Right atrium auricular region (tissue), 2 donors: ENCODE results near the gene WDR45B. TPM values are rescaled to one million over a fixed set of nuclear protein-coding genes. Genes with fewer than 3 reads are reported as not detected.

Source experiments
- DNase-seq: peaks from one replicate; pipeline ENCODE4 v3.0.0-alpha.2; 2019; ENCODE audit warnings: low spot score
- H3K27ac ChIP-seq, 2 donors: fragments of 200-600 bp; sonication (generic); 1 replicate in 1 of 2; 2 replicates in 1 of 2; pipeline ENCODE4 v1.5.1; 2016 to 2019
- H3K27me3 ChIP-seq, 2 donors: fragments of 200-600 bp; sonication (generic); one replicate each; pipeline versions ENCODE4 v1.5.1 to v1.6.0; 2017 to 2019
- H3K36me3 ChIP-seq: fragments of 200-600 bp; sonication (generic); one replicate; pipeline ENCODE4 v1.5.1; 2016
- H3K4me1 ChIP-seq, 2 donors: fragments of 200-600 bp; sonication (generic); one replicate each; pipeline versions ENCODE4 v1.5.1 to v1.6.0; 2017 to 2019
- H3K4me3 ChIP-seq, 2 donors: fragments of 200-600 bp; sonication (generic); 1 replicate in 1 of 2; 2 replicates in 1 of 2; pipeline ENCODE4 v1.5.1; 2017 to 2019; ENCODE audit warnings: mild to moderate bottlenecking in 1 of 2, moderate library complexity in 1 of 2
- H3K9me3 ChIP-seq, 2 donors: fragments of 200-600 bp; sonication (generic); one replicate each; pipeline ENCODE4 v1.5.1; 2019
- CTCF ChIP-seq, 2 donors: fragments of 200-600 bp; sonication (generic); IDR thresholded peaks; one replicate each; pipeline ENCODE4 v1.5.1; 2019; ENCODE audit warnings: antibody characterized with exemption in 2 of 2
- total RNA-seq, 2 donors: library from RNA; depleted of rRNA; stranded (reverse); fragments of >200 nt; gene quantifications; one replicate each; pipeline ENCODE4 v1.1.0, GENCODE V29; 2016

WDR45B gene
- total RNA-seq, 2 donors from 2014 or later, result 41.2 to 46.4 TPM

DNA sequence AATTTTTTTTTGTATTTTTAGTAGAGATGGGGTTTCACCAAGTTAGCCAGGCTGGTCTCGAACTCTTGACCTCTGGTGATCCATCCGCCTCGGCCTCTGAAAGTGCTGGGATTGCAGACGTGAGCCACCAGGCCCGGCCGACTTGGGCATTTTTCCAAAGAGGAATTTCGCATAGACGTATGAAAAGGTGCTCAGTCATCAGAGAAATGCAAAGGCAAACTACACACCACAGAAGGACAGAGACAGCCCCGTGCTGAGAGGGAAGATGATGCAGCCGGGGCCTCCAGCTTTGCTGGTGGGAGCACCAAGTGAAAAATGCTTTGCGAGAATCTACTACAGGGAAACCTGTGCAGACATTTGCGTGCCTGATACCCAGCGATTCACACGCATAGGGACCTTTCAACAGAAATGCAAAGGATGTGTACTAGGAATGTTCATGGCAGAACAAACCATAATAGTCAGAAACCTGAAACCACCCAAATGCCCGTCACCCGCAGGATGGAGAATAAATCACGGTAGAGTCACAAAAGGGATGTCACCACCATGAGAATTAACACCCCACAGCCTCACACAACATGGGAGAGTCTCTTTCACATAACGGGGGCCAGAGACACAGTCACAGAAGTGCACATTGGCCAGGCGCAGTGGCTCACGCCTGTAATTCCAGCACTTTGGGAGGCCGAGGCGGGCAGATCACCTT lies 45.1 kb upstream of the WDR45B start:
- H3K4me1 ChIP-seq, result peaks cover 0 to 12% of the 10 kb centered on the region in 2 donors
- no peak overlapping the region for H3K27ac ChIP-seq
- TF ChIP-seq CTCF (IDR thresholded peaks at IDR 0.05), result no peak
- DNase-seq, result no peak
- no peaks in the 10 kb centered on the region for H3K27me3 ChIP-seq
- no peak overlapping the region for H3K4me3 ChIP-seq
- no peaks in the 10 kb centered on the region for H3K36me3 ChIP-seq
- peaks cover 3 to 10% of the 10 kb centered on the region in 2 donors for H3K9me3 ChIP-seq

GRCh38 chr17:82692268-82692667 lies 44.0 kb upstream of the WDR45B start:
- H3K27me3 ChIP-seq, result no peaks in the 10 kb centered on the region
- H3K9me3 ChIP-seq, result peaks cover 3 to 10% of the 10 kb centered on the region in 2 donors
- no peak for TF ChIP-seq CTCF (IDR thresholded peaks at IDR 0.05)
- no peaks in the 10 kb centered on the region for H3K36me3 ChIP-seq
- peaks cover 0 to 5% of the 10 kb centered on the region in 2 donors for H3K4me1 ChIP-seq
- H3K4me3 ChIP-seq, result no peak overlapping the region
- no peak overlapping the region for H3K27ac ChIP-seq
- no peak for DNase-seq

- Histone ChIP-seq H3K27ac (no peak overlapping the region), H3K27me3 (no peaks in the 10 kb centered on the region), H3K4me1 (no peaks in the 10 kb centered on the region), H3K4me3 (no peak overlapping the region), H3K9me3 (peaks cover 3 to 10% of the 10 kb centered on the region in 2 donors), H3K36me3 (no peaks in the 10 kb centered on the region)
- DNase-seq, result no peak
- no peak for TF ChIP-seq CTCF (IDR thresholded peaks at IDR 0.05)
Measured at GRCh38 chr17:82691714-82692113, 43.5 kb upstream of the WDR45B start.

DNA sequence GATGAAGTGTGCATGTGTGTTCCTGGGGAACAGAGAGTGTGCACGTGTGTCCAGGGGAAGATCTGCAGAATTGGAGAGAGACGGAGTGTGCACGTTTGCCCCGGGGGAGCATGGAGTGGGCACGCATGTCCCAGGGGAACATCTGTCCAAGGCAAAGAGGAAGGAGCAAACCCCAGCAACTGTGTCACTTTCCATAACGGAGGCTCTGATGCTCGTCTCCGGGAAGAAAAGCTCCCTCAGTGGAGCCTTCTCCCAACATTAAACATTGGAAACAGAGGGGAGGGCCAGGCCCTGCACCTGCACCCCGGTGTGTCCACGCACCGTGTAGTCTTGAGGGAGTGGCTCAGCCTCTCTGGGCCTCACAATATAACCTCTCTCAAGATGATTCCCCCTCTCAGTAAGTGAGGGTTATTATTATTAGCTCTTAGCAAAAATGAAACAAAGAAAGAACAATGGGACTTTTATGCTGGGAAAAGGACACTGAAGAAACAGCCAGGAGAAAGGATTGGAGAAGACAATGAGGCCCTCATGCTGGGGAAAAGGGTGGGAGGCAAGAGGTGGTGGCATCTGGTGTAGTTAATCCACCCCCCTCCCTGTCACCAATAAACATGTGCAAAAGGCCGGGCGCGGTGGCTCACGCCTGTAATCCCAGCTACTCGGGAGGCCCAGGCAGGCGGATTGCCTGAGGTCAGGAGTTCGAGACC lies 42.7 kb upstream of the WDR45B start:
- Histone ChIP-seq H3K36me3 (no peaks in the 10 kb centered on the region), H3K9me3 (peaks cover 3 to 10% of the 10 kb centered on the region in 2 donors), H3K27me3 (no peaks in the 10 kb centered on the region), H3K4me3 (no peak overlapping the region), H3K27ac (no peak overlapping the region), H3K4me1 (no peaks in the 10 kb centered on the region)
- no peak for DNase-seq
- no peak for TF ChIP-seq CTCF (IDR thresholded peaks at IDR 0.05)

GRCh38 chr17:82689077-82689476 lies 40.8 kb upstream of the WDR45B start:
- no peaks in the 10 kb centered on the region for H3K27me3 ChIP-seq
- no peaks in the 10 kb centered on the region for H3K4me1 ChIP-seq
- no peak for TF ChIP-seq CTCF (IDR thresholded peaks at IDR 0.05)
- H3K36me3 ChIP-seq, result no peaks in the 10 kb centered on the region
- peaks cover 0 to under 1% of the 10 kb centered on the region in 2 donors for H3K9me3 ChIP-seq
- DNase-seq, result no peak
- H3K4me3 ChIP-seq, result no peak overlapping the region
- no peak overlapping the region for H3K27ac ChIP-seq
